Thyroid gland (tissue), 4 donors: ENCODE data around the gene GRAMD2B.

Experiments used
- POLR2A ChIP-seq, 2 donors: fragments of 450-650 bp; IDR thresholded peaks; one replicate each; pipeline ENCODE4 v1.6.1; 2017; ENCODE audit warnings: antibody characterized with exemption in 2 of 2, mild to moderate bottlenecking in 2 of 2, moderate library complexity in 1 of 2
- TF ChIP-seq, protein P1 (sequence below), 6 experiments: fragments of 200-600 bp in 3 of 6; fragments of 450-650 bp in 3 of 6; sonication (generic) in 3 of 6; IDR thresholded peaks; one replicate each; pipeline ENCODE4 v1.5.1; 2016 to 2019; ENCODE audit warnings: antibody characterized with exemption in 6 of 6, mild to moderate bottlenecking in 2 of 6, inconsistent platforms in 1 of 6, moderate library complexity in 1 of 6

GRCh38 chr5:126472538-126472889, 49.3 kb downstream of the GRAMD2B start:
- TF ChIP-seq POLR2A (IDR thresholded peaks at IDR 0.05), result no peak
- TF ChIP-seq, protein P1, sequence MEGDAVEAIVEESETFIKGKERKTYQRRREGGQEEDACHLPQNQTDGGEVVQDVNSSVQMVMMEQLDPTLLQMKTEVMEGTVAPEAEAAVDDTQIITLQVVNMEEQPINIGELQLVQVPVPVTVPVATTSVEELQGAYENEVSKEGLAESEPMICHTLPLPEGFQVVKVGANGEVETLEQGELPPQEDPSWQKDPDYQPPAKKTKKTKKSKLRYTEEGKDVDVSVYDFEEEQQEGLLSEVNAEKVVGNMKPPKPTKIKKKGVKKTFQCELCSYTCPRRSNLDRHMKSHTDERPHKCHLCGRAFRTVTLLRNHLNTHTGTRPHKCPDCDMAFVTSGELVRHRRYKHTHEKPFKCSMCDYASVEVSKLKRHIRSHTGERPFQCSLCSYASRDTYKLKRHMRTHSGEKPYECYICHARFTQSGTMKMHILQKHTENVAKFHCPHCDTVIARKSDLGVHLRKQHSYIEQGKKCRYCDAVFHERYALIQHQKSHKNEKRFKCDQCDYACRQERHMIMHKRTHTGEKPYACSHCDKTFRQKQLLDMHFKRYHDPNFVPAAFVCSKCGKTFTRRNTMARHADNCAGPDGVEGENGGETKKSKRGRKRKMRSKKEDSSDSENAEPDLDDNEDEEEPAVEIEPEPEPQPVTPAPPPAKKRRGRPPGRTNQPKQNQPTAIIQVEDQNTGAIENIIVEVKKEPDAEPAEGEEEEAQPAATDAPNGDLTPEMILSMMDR (IDR thresholded peaks at IDR 0.05), result no peak
